GM19025 (cell line): Measurements from ENCODE around the gene RHAG.
"Not testable (repeated sequence)": the region's sequence is repeated elsewhere in the genome, so short reads cannot be mapped to it uniquely, and the experiment has no call there.

Experiments used
- ATAC-seq: cut with Tn5 transposase; IDR thresholded peaks from one replicate; pipeline ENCODE4 v1.9.1; 2021; ENCODE audit warnings: mild to moderate bottlenecking, low read depth, moderate library complexity; ENCODE audit not compliant: unreplicated experiment

RHAG gene

GRCh38 chr6:49637350-49637731 lies 702 bp upstream of the RHAG start:
- ATAC-seq = no peak

- ATAC-seq = no peak
These were observed 494 bp downstream of the RHAG start for GRCh38 chr6:49635978-49636712.

- no peak for ATAC-seq
These were observed 1.2 kb downstream of the RHAG start for GRCh38 chr6:49635480-49635879.

- ATAC-seq = no peak
These were observed 1.8 kb downstream of the RHAG start for GRCh38 chr6:49634836-49635218.

- no peak for ATAC-seq
These were observed 2.4 kb downstream of the RHAG start for GRCh38 chr6:49634092-49634835.

GRCh38 chr6:49633541-49633940 lies 3.1 kb downstream of the RHAG start:
- no peak for ATAC-seq

- no peak for ATAC-seq
These were observed 3.9 kb downstream of the RHAG start for GRCh38 chr6:49632727-49633126.

GRCh38 chr6:49629485-49630088 lies 7.1 kb downstream of the RHAG start:
- ATAC-seq = not testable (repeated sequence)

- no peak for ATAC-seq
These were observed 9.8 kb downstream of the RHAG start for GRCh38 chr6:49626811-49627210.

- ATAC-seq = no peak
These were observed 18.4 kb downstream of the RHAG start for GRCh38 chr6:49618257-49618656.

GRCh38 chr6:49614144-49614543 lies 22.5 kb downstream of the RHAG start:
- not testable (repeated sequence) for ATAC-seq

- no peak for ATAC-seq
These were observed 27.4 kb downstream of the RHAG start for GRCh38 chr6:49609285-49609684.

- ATAC-seq = not testable (repeated sequence)
These were observed 28.4 kb downstream of the RHAG start for GRCh38 chr6:49608275-49608674.

- no peak for ATAC-seq
These were observed 29.2 kb downstream of the RHAG start for GRCh38 chr6:49607391-49607982.

- ATAC-seq = peak; percentile 79
These were observed 29.8 kb downstream of the RHAG start for GRCh38 chr6:49606721-49607390.

GRCh38 chr6:49604080-49604479 lies 32.6 kb downstream of the RHAG start:
- ATAC-seq = not testable (repeated sequence)

GRCh38 chr6:49587262-49587661 lies 49.4 kb downstream of the RHAG start:
- not testable (repeated sequence) for ATAC-seq

- no peak for ATAC-seq
These were observed 54.1 kb downstream of the RHAG start for GRCh38 chr6:49582529-49582928.

GRCh38 chr6:49579649-49580048 lies 57.0 kb downstream of the RHAG start:
- ATAC-seq = no peak

GRCh38 chr6:49576618-49577017 lies 60.0 kb downstream of the RHAG start:
- ATAC-seq = no peak
